ENCODE measurements around the gene IDI2.

DNA sequence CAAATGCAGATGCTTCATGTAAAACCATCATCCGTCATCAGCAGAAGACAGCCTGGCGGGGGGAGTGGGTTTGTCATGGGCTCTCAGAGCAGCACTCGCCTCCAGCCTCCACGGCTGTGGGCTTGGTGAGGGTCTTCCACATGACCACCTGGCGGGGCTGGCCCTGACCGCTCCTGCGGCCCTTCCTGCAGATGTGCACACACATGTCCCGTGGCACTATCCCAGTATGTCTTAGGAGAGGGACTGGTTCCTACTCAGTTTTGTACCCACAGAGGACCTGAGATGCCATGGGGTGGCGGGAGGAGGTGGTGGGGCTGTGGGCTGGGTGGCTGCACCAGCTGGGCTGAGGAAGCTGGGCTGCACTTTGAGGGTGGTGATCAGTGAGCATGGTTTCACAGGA is 4.7 kb downstream of the IDI2 start:
- TF ChIP-seq POLR2A (IDR thresholded peaks at IDR 0.05): no peak
- TF ChIP-seq, protein P1, sequence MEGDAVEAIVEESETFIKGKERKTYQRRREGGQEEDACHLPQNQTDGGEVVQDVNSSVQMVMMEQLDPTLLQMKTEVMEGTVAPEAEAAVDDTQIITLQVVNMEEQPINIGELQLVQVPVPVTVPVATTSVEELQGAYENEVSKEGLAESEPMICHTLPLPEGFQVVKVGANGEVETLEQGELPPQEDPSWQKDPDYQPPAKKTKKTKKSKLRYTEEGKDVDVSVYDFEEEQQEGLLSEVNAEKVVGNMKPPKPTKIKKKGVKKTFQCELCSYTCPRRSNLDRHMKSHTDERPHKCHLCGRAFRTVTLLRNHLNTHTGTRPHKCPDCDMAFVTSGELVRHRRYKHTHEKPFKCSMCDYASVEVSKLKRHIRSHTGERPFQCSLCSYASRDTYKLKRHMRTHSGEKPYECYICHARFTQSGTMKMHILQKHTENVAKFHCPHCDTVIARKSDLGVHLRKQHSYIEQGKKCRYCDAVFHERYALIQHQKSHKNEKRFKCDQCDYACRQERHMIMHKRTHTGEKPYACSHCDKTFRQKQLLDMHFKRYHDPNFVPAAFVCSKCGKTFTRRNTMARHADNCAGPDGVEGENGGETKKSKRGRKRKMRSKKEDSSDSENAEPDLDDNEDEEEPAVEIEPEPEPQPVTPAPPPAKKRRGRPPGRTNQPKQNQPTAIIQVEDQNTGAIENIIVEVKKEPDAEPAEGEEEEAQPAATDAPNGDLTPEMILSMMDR (IDR thresholded peaks at IDR 0.05): no peak
